Right lobe of liver (tissue), 6 donors: ENCODE data around the gene WSCD2. TPM values are rescaled to one million over a fixed set of nuclear protein-coding genes. Genes with fewer than 3 reads are reported as not detected.

Experiments used
- ATAC-seq, 4 donors: fragments of 200-7000 bp; cut with Tn5 transposase; one replicate each; pipeline ENCODE4 v1.9.1; 2020; ENCODE audit warnings: mild to moderate bottlenecking in 4 of 4, moderate library complexity in 4 of 4
- DNase-seq, 3 donors: peaks; one replicate each; pipeline ENCODE4 v3.0.0-alpha.2; 2020
- H3K27ac ChIP-seq, 3 donors: fragments of 200-600 bp; one replicate each; pipeline ENCODE4 v1.8.0; 2022
- H3K27me3 ChIP-seq, 2 donors: fragments of 200-600 bp; one replicate each; pipeline ENCODE4 v1.8.0; 2022
- H3K36me3 ChIP-seq, 4 donors: fragments of 200-600 bp; sonication (generic) in 1 of 4; one replicate each; pipeline versions ENCODE4 v1.5.1 to v1.8.0; 2017 to 2022; ENCODE audit warnings: control low read depth in 1 of 4
- H3K4me1 ChIP-seq, 4 donors: fragments of 200-600 bp; sonication (generic) in 1 of 4; one replicate each; pipeline versions ENCODE4 v1.5.1 to v1.8.0; 2017 to 2022; ENCODE audit warnings: control low read depth in 1 of 4
- H3K4me3 ChIP-seq, 3 donors: fragments of 200-600 bp; one replicate each; pipeline ENCODE4 v1.8.0; 2022
- H3K9me3 ChIP-seq, 4 donors: fragments of 200-600 bp; sonication (generic) in 1 of 4; one replicate each; pipeline versions ENCODE4 v1.5.1 to v1.8.0; 2017 to 2022; ENCODE audit warnings: control low read depth in 1 of 4
- POLR2A ChIP-seq: fragments of 450-650 bp; IDR thresholded peaks from one replicate; pipeline ENCODE4 v1.6.1; 2017; ENCODE audit warnings: antibody characterized with exemption, mild to moderate bottlenecking
- WGBS: methylation state at CpG from one replicate; pipeline ENCODE4 v1.1.6; 2018; ENCODE audit warnings: low coverage, low lambda C conversion rate; ENCODE audit not compliant: insufficient coverage; ENCODE audit errors: missing lambda C conversion rate; 5-methylcytosine and 5-hydroxymethylcytosine counted together
- intact Hi-C, 2 donors: fragments of 100-400 bp; cut with DNase I; formaldehyde crosslinking; loops; one replicate each; pipeline versions ENCODE4 v1.11.2 to v1.14.1; 2022
- total RNA-seq, 6 experiments: library from RNA; depleted of rRNA in 2 of 6; stranded (reverse); fragments of >200 nt in 2 of 6; fragmentation: NEBNext Ultra II Directional in 3 of 6; extraction: Animal tissue kit (Norgen Biotek cat#: 25700) in 3 of 6; gene quantifications; one replicate each; pipeline versions ENCODE4 v1.1.0 to v1.2.4, GENCODE V29; 2016 to 2023
- TF ChIP-seq, protein P1 (sequence below), 4 donors: fragments of 200-600 bp in 3 of 4; fragments of 450-650 bp in 1 of 4; IDR thresholded peaks; one replicate each; pipeline versions ENCODE4 v1.5.1 to v1.8.0; 2016 to 2022; ENCODE audit warnings: antibody characterized with exemption in 4 of 4, mild to moderate bottlenecking in 2 of 4
- donor health status: DM: no; HTN: yes; CAD: no.
- donor health status: DM: no; HTN: no; CAD: no.
- donor health status: DM: no; HTN: no; CAD: no.
- donor health status: DM: no; HTN: yes; CAD: no.
- donor health status: DM: no; HTN: yes; CAD: no.

Gene WSCD2
- total RNA-seq, 6 experiments from 2014 or later, result not detected

DNA sequence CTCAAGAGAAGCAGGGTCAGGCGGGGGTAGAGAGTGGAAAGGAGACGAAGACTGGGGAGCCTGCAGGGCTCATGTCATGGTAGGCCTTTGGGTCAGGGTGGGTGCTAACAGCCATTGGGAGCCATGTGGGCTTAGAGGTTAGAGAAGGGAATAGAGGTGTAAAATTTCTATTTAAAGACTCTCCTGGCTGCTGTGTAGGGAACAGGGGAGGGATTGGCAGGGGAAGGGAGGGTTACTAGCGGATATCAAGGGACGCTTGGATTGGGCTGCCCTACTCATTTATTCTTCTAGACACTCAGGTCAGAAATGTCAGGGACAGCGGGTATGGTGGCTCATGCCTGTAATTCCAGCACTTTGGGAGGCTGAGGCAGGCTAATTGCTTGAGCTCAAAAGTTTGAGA, 18.2 kb downstream of the WSCD2 start:
- Histone ChIP-seq H3K4me3 (no peak overlapping the region), H3K27me3 (no peaks in the 10 kb centered on the region), H3K9me3 (no peaks in the 10 kb centered on the region), H3K27ac (no peak overlapping the region), H3K36me3 (no peaks in the 10 kb centered on the region), H3K4me1 (no peaks in the 10 kb centered on the region)
- ATAC-seq, result no peak
- intact Hi-C loops, result no loop called here
- DNase-seq, result no peak
- 68% methylated on average over 5 of the region's 5 CpGs for WGBS
- TF ChIP-seq, protein P1, sequence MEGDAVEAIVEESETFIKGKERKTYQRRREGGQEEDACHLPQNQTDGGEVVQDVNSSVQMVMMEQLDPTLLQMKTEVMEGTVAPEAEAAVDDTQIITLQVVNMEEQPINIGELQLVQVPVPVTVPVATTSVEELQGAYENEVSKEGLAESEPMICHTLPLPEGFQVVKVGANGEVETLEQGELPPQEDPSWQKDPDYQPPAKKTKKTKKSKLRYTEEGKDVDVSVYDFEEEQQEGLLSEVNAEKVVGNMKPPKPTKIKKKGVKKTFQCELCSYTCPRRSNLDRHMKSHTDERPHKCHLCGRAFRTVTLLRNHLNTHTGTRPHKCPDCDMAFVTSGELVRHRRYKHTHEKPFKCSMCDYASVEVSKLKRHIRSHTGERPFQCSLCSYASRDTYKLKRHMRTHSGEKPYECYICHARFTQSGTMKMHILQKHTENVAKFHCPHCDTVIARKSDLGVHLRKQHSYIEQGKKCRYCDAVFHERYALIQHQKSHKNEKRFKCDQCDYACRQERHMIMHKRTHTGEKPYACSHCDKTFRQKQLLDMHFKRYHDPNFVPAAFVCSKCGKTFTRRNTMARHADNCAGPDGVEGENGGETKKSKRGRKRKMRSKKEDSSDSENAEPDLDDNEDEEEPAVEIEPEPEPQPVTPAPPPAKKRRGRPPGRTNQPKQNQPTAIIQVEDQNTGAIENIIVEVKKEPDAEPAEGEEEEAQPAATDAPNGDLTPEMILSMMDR (IDR thresholded peaks at IDR 0.05), result no peak
- TF ChIP-seq POLR2A, result no peak

DNA sequence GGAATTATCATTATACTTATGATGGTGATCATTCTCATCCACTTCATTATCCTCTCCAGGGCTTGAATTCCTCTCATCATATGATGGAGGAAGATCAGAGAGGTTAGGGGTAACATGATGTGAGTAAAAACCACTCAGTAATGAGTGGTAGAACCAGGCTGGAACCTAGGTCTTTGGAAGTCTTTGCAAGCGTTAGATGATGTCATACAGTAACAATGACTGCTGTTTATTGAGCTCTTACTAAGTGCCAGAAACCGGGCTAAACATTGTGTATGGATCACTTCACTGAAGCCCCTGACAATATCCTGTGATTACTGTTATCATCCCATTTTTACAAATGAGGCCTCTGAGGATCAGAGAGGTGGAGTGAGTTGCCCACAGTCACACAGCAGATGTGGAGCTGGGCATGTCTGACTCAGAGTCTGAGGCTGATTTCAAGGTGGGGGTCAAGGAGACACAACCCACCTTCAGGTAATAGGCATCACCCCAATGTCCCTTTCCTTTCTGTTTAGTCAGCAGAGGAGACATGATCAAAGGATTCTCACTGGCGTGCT, 19.5 kb downstream of the WSCD2 start:
- intact Hi-C loops, result no loop called here
- Histone ChIP-seq H3K27me3 (no peaks in the 10 kb centered on the region), H3K36me3 (no peaks in the 10 kb centered on the region), H3K27ac (no peak overlapping the region), H3K9me3 (no peaks in the 10 kb centered on the region), H3K4me3 (no peak overlapping the region), H3K4me1 (no peaks in the 10 kb centered on the region)
- no peak for DNase-seq
- no peak for ATAC-seq
- TF ChIP-seq, protein P1 (IDR thresholded peaks at IDR 0.05), result no peak
- TF ChIP-seq POLR2A, result no peak
- 45% methylated on average over 3 of the region's 3 CpGs for WGBS

DNA sequence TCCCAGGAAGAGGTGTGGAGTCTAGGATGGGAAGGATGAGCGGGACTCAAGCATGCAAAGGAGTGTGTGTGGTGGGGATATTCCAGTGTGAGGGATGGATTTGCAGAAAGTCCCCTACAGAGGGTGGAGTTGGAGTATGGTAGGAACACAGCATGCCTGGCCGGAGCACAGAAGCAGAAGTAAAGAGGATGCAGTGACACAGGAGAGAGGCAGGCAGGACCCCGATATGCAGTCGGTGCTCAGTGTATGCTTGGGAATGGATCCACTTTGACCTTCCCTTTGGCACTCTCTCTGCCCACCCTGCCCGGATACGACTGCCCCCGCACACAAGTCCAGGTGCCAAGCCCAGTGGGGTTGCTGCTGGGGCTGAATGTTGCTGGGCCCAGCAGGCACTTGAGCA, 21.3 kb downstream of the WSCD2 start:
- Histone ChIP-seq H3K36me3 (no peaks in the 10 kb centered on the region), H3K4me3 (no peak overlapping the region), H3K9me3 (no peaks in the 10 kb centered on the region), H3K27me3 (no peaks in the 10 kb centered on the region), H3K27ac (no peak overlapping the region), H3K4me1 (no peaks in the 10 kb centered on the region)
- 69% methylated on average over 2 of the region's 7 CpGs for WGBS
- DNase-seq (no peak), ATAC-seq (no peak)
- intact Hi-C loops, result no loop called here
- TF ChIP-seq, protein P1 (IDR thresholded peaks at IDR 0.05), result no peak
- TF ChIP-seq POLR2A, result no peak

DNA sequence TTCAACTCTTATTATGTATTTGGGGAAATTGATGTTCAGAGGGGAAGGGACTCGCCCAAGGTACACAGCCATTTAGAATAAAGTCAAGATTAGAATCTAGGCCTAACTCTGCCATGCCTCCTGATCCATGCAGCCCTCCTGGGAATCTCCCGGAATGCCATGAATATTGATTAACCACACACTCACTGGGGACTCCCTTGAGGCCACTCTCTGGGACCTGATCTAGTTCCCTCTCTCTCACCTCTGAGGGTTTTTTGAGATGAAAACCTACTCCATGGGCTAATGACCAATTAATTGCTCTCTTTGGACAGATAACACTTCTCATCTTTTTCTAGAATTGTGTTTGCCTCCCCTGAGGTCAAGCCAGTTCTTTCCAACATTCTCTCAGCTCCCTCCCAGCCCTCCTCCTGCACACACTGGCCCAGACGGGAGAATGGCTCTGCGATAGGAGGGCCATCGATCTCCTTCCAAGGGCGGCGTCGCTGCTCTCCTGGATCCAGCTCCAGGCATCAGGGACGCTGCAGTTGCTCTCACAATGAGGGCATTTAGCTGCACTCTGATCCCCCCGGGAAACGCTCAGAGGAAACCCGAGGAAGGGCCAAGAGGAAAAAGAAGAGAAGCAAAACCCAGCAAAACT, 22.6 kb downstream of the WSCD2 start:
- H3K27me3 ChIP-seq, result no peaks in the 10 kb centered on the region
- no peaks in the 10 kb centered on the region for H3K36me3 ChIP-seq
- intact Hi-C loops, result no loop called here
- no peak overlapping the region for H3K27ac ChIP-seq
- no peak for DNase-seq
- no peak overlapping the region for H3K4me3 ChIP-seq
- no peaks in the 10 kb centered on the region for H3K4me1 ChIP-seq
- 24% methylated on average over 12 of the region's 12 CpGs for WGBS
- no peak for ATAC-seq
- H3K9me3 ChIP-seq, result no peaks in the 10 kb centered on the region
- TF ChIP-seq POLR2A, result no peak
- TF ChIP-seq, protein P1 (IDR thresholded peaks at IDR 0.05), result no peak
